Right lobe of liver (tissue), 4 donors: Measurements from ENCODE around the gene LENEP.

ENCODE experiments used
- CTCF ChIP-seq, 4 donors: fragments of 200-600 bp in 3 of 4; fragments of 450-650 bp in 1 of 4; IDR thresholded peaks; one replicate each; pipeline versions ENCODE4 v1.5.1 to v1.8.0; 2016 to 2022; ENCODE audit warnings: antibody characterized with exemption in 4 of 4, mild to moderate bottlenecking in 2 of 4
- POLR2A ChIP-seq: fragments of 450-650 bp; IDR thresholded peaks from one replicate; pipeline ENCODE4 v1.6.1; 2017; ENCODE audit warnings: antibody characterized with exemption, mild to moderate bottlenecking
- donor health status: DM: no; HTN: no; CAD: no.
- donor health status: DM: no; HTN: no; CAD: no.
- donor health status: DM: no; HTN: yes; CAD: no.

- TF ChIP-seq CTCF (IDR thresholded peaks at IDR 0.05) (no peak), POLR2A (peak; percentile 40)
These were observed 12.0 kb downstream of the LENEP start for GRCh38 chr1:155005076-155006011.
